ENCODE measurements around the gene ZNF407.

Gene ZNF407

GRCh38 chr18:74841248-74841647, 243.6 kb downstream of the ZNF407 start:
- Histone ChIP-seq H3K27ac (ENCODE audit: insufficient read depth in 1 of 2, low read depth in 1 of 2, low read length in 2 of 2, poor library complexity in 1 of 2, severe bottlenecking in 2 of 2) (no peak overlapping the region), H3K27me3 (replicated peaks in 2 of 5; ENCODE audit: control insufficient read depth in 4 of 5, insufficient read depth in 5 of 5, low read length in 4 of 5) (no peaks in the 10 kb centered on the region), H3K9me3 (ENCODE audit: control extremely low read depth in 1 of 5, control insufficient read depth in 4 of 5, insufficient read depth in 2 of 5, low read depth in 1 of 5, low read length in 4 of 5) (no peaks in the 10 kb centered on the region), H3K4me1 (ENCODE audit: control extremely low read depth in 1 of 4, control insufficient read depth in 4 of 4, insufficient read depth in 4 of 4, low read length in 3 of 4) (peaks cover 0 to 9% (median 5%) of the 10 kb centered on the region in 4 experiments), H3K4me3 (ENCODE audit: control insufficient read depth in 1 of 7, extremely low read depth in 1 of 7, insufficient read depth in 4 of 7, low read depth in 2 of 7, low read length in 6 of 7) (no peak overlapping the region), H3K36me3 (ENCODE audit: control insufficient read depth in 4 of 4, insufficient read depth in 4 of 4, low read length in 3 of 4) (peaks cover 0 to 3% (median 0%) of the 10 kb centered on the region in 4 experiments)
- WGBS (ENCODE audit: insufficient coverage): 96% methylated on average over 3 of the region's 6 CpGs
- no peak for DNase-seq
- CTCF ChIA-PET: no interaction called here
- POLR2A ChIA-PET: no interaction called here

GRCh38 chr18:74849301-74849700, 251.6 kb downstream of the ZNF407 start:
- Histone ChIP-seq H3K9me3 (ENCODE audit: control extremely low read depth in 1 of 5, control insufficient read depth in 4 of 5, insufficient read depth in 2 of 5, low read depth in 1 of 5, low read length in 4 of 5) (no peaks in the 10 kb centered on the region), H3K27me3 (replicated peaks in 2 of 5; ENCODE audit: control insufficient read depth in 4 of 5, insufficient read depth in 5 of 5, low read length in 4 of 5) (no peaks in the 10 kb centered on the region), H3K36me3 (ENCODE audit: control insufficient read depth in 4 of 4, insufficient read depth in 4 of 4, low read length in 3 of 4) (no peaks in the 10 kb centered on the region), H3K4me1 (ENCODE audit: control extremely low read depth in 1 of 4, control insufficient read depth in 4 of 4, insufficient read depth in 4 of 4, low read length in 3 of 4) (no peaks in the 10 kb centered on the region), H3K27ac (ENCODE audit: insufficient read depth in 1 of 2, low read depth in 1 of 2, low read length in 2 of 2, poor library complexity in 1 of 2, severe bottlenecking in 2 of 2) (no peak overlapping the region), H3K4me3 (ENCODE audit: control insufficient read depth in 1 of 7, extremely low read depth in 1 of 7, insufficient read depth in 4 of 7, low read depth in 2 of 7, low read length in 6 of 7) (no peak overlapping the region)
- ChIA-PET CTCF (no interaction called here), POLR2A (no interaction called here)
- no peak for DNase-seq
- WGBS (ENCODE audit: insufficient coverage): 100% methylated on average over 10 of the region's 11 CpGs

DNA sequence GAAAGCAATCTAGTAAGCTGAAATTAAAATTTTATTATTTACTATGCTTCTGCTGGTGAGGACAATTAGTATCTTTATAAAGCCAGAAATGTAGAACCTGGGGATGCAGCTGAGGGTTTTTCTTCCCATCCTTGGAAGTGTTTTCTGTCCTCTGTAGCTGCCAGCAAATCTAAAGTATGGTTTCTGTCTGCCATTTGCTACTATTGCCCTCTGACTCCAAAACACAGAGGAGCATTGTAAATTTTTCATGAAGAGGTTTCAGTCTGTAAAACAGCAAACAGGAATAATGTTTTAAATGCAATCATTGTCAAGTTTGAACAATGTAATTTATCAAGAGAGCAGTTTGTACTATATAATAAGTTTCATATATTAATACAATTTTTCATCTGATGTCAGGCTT, 258.8 kb downstream of the ZNF407 start:
- Histone ChIP-seq H3K36me3 (ENCODE audit: control insufficient read depth in 4 of 4, insufficient read depth in 4 of 4, low read length in 3 of 4) (no peaks in the 10 kb centered on the region), H3K27ac (ENCODE audit: insufficient read depth in 1 of 2, low read depth in 1 of 2, low read length in 2 of 2, poor library complexity in 1 of 2, severe bottlenecking in 2 of 2) (no peak overlapping the region), H3K9me3 (ENCODE audit: control extremely low read depth in 1 of 5, control insufficient read depth in 4 of 5, insufficient read depth in 2 of 5, low read depth in 1 of 5, low read length in 4 of 5) (no peaks in the 10 kb centered on the region), H3K27me3 (replicated peaks in 2 of 5; ENCODE audit: control insufficient read depth in 4 of 5, insufficient read depth in 5 of 5, low read length in 4 of 5) (no peaks in the 10 kb centered on the region), H3K4me3 (ENCODE audit: control insufficient read depth in 1 of 7, extremely low read depth in 1 of 7, insufficient read depth in 4 of 7, low read depth in 2 of 7, low read length in 6 of 7) (no peak overlapping the region), H3K4me1 (ENCODE audit: control extremely low read depth in 1 of 4, control insufficient read depth in 4 of 4, insufficient read depth in 4 of 4, low read length in 3 of 4) (no peaks in the 10 kb centered on the region)
- DNase-seq: no peak
- ChIA-PET CTCF (no interaction called here), POLR2A (no interaction called here)

DNA sequence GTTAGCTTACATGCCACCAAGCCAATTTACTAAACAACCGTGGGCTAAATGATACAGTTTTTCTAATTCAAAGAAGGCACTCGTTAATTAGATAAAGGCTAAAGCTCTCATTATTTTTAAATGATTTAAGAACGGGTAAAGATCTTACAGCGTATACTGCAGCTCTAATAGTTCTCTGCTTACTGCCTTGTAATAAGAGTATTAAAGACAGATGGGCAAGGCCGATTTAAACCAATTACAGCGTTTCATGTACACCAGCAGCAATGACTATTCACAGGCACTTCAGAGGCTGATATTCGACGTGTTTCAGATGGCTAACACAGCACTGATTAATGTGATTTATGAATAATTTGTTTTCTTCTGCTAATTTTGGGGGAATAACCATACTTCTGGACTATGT, 259.3 kb downstream of the ZNF407 start:
- no peaks in the 10 kb centered on the region for H3K27me3 ChIP-seq (replicated peaks in 2 of 5; ENCODE audit: control insufficient read depth in 4 of 5, insufficient read depth in 5 of 5, low read length in 4 of 5)
- H3K36me3 ChIP-seq (ENCODE audit: control insufficient read depth in 4 of 4, insufficient read depth in 4 of 4, low read length in 3 of 4): no peaks in the 10 kb centered on the region
- no peaks in the 10 kb centered on the region for H3K4me1 ChIP-seq (ENCODE audit: control extremely low read depth in 1 of 4, control insufficient read depth in 4 of 4, insufficient read depth in 4 of 4, low read length in 3 of 4)
- H3K27ac ChIP-seq (ENCODE audit: insufficient read depth in 1 of 2, low read depth in 1 of 2, low read length in 2 of 2, poor library complexity in 1 of 2, severe bottlenecking in 2 of 2): no peak overlapping the region
- CTCF ChIA-PET: no interaction called here
- DNase-seq: no peak
- H3K4me3 ChIP-seq (ENCODE audit: control insufficient read depth in 1 of 7, extremely low read depth in 1 of 7, insufficient read depth in 4 of 7, low read depth in 2 of 7, low read length in 6 of 7): no peak overlapping the region
- POLR2A ChIA-PET: no interaction called here
- H3K9me3 ChIP-seq (ENCODE audit: control extremely low read depth in 1 of 5, control insufficient read depth in 4 of 5, insufficient read depth in 2 of 5, low read depth in 1 of 5, low read length in 4 of 5): no peaks in the 10 kb centered on the region
- 100% methylated on average over 8 of the region's 8 CpGs for WGBS (ENCODE audit: insufficient coverage)

- DNase-seq: no peak
- ChIA-PET POLR2A (no interaction called here), CTCF (no interaction called here)
- no CpG with 5 or more reads among the region's 1 CpG for WGBS (ENCODE audit: insufficient coverage)
- no peak overlapping the region for H3K4me3 ChIP-seq (ENCODE audit: control insufficient read depth in 1 of 7, extremely low read depth in 1 of 7, insufficient read depth in 4 of 7, low read depth in 2 of 7, low read length in 6 of 7)
- no peaks in the 10 kb centered on the region for H3K9me3 ChIP-seq (ENCODE audit: control extremely low read depth in 1 of 5, control insufficient read depth in 4 of 5, insufficient read depth in 2 of 5, low read depth in 1 of 5, low read length in 4 of 5)
- no peaks in the 10 kb centered on the region for H3K36me3 ChIP-seq (ENCODE audit: control insufficient read depth in 4 of 4, insufficient read depth in 4 of 4, low read length in 3 of 4)
- H3K4me1 ChIP-seq (ENCODE audit: control extremely low read depth in 1 of 4, control insufficient read depth in 4 of 4, insufficient read depth in 4 of 4, low read length in 3 of 4): no peaks in the 10 kb centered on the region
- H3K27ac ChIP-seq (ENCODE audit: insufficient read depth in 1 of 2, low read depth in 1 of 2, low read length in 2 of 2, poor library complexity in 1 of 2, severe bottlenecking in 2 of 2): no peak overlapping the region
- no peaks in the 10 kb centered on the region for H3K27me3 ChIP-seq (replicated peaks in 2 of 5; ENCODE audit: control insufficient read depth in 4 of 5, insufficient read depth in 5 of 5, low read length in 4 of 5)
Measured at GRCh38 chr18:74857901-74858300, 260.2 kb downstream of the ZNF407 start.

- H3K36me3 ChIP-seq (ENCODE audit: control insufficient read depth in 4 of 4, insufficient read depth in 4 of 4, low read length in 3 of 4): no peaks in the 10 kb centered on the region
- H3K4me3 ChIP-seq (ENCODE audit: control insufficient read depth in 1 of 7, extremely low read depth in 1 of 7, insufficient read depth in 4 of 7, low read depth in 2 of 7, low read length in 6 of 7): no peak overlapping the region
- H3K27ac ChIP-seq (ENCODE audit: insufficient read depth in 1 of 2, low read depth in 1 of 2, low read length in 2 of 2, poor library complexity in 1 of 2, severe bottlenecking in 2 of 2): no peak overlapping the region
- ChIA-PET POLR2A (no interaction called here), CTCF (no interaction called here)
- 100% methylated on average over 2 of the region's 4 CpGs for WGBS (ENCODE audit: insufficient coverage)
- no peaks in the 10 kb centered on the region for H3K27me3 ChIP-seq (replicated peaks in 2 of 5; ENCODE audit: control insufficient read depth in 4 of 5, insufficient read depth in 5 of 5, low read length in 4 of 5)
- H3K9me3 ChIP-seq (ENCODE audit: control extremely low read depth in 1 of 5, control insufficient read depth in 4 of 5, insufficient read depth in 2 of 5, low read depth in 1 of 5, low read length in 4 of 5): no peaks in the 10 kb centered on the region
- no peaks in the 10 kb centered on the region for H3K4me1 ChIP-seq (ENCODE audit: control extremely low read depth in 1 of 4, control insufficient read depth in 4 of 4, insufficient read depth in 4 of 4, low read length in 3 of 4)
- DNase-seq: no peak
Measured at GRCh38 chr18:74861154-74861553, 263.5 kb downstream of the ZNF407 start.

DNA sequence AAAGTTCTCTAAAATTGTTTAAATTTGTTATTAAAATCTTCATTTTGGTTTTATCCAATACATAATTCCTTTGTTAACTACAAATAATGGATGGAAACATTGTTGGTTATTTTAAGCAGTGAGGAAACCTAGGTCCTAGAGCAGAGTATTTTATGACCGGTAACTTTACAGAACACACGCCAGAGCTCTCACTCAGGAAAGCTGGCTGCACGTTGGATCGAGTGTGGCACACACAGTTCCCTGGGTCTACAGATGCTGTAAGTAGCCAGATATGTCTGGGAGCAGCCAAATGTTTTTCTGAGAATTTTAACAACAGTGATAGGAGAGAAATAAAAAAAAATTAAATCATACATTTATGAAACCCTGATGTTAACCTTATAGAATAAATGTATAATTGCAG, 264.4 kb downstream of the ZNF407 start:
- ChIA-PET POLR2A (no interaction called here), CTCF (no interaction called here)
- Histone ChIP-seq H3K4me3 (ENCODE audit: control insufficient read depth in 1 of 7, extremely low read depth in 1 of 7, insufficient read depth in 4 of 7, low read depth in 2 of 7, low read length in 6 of 7) (no peak overlapping the region), H3K36me3 (ENCODE audit: control insufficient read depth in 4 of 4, insufficient read depth in 4 of 4, low read length in 3 of 4) (no peaks in the 10 kb centered on the region), H3K27me3 (replicated peaks in 2 of 5; ENCODE audit: control insufficient read depth in 4 of 5, insufficient read depth in 5 of 5, low read length in 4 of 5) (no peaks in the 10 kb centered on the region), H3K4me1 (ENCODE audit: control extremely low read depth in 1 of 4, control insufficient read depth in 4 of 4, insufficient read depth in 4 of 4, low read length in 3 of 4) (no peaks in the 10 kb centered on the region), H3K9me3 (ENCODE audit: control extremely low read depth in 1 of 5, control insufficient read depth in 4 of 5, insufficient read depth in 2 of 5, low read depth in 1 of 5, low read length in 4 of 5) (no peaks in the 10 kb centered on the region), H3K27ac (ENCODE audit: insufficient read depth in 1 of 2, low read depth in 1 of 2, low read length in 2 of 2, poor library complexity in 1 of 2, severe bottlenecking in 2 of 2) (no peak overlapping the region)
- WGBS (ENCODE audit: insufficient coverage): 100% methylated on average over 4 of the region's 4 CpGs
- DNase-seq: no peak

DNA sequence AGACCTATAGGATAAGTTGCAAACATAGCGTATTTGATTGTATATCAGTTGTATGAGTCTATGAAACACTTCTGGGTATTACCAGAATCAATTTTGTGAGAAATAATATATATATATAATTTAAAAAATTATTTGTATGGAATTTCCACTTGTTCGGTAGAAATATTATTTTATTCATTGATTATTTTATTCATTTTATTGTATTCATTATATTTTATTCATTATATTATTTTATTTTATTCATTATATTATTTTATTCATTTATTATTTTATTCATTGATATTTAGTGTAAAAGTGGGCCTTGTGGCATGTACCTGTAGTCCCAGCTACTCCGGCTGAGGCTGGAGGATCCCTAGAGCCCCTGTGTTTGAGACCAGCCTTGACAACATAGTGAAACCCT, 268.9 kb downstream of the ZNF407 start:
- WGBS (ENCODE audit: insufficient coverage): no CpG with 5 or more reads among the region's 3 CpGs
- CTCF ChIA-PET: no interaction called here

More for the DNA sequence above, 268.9 kb downstream of the ZNF407 start:
- H3K9me3 ChIP-seq (ENCODE audit: control extremely low read depth in 1 of 5, control insufficient read depth in 4 of 5, insufficient read depth in 2 of 5, low read depth in 1 of 5, low read length in 4 of 5): no peaks in the 10 kb centered on the region
- H3K27ac ChIP-seq (ENCODE audit: insufficient read depth in 1 of 2, low read depth in 1 of 2, low read length in 2 of 2, poor library complexity in 1 of 2, severe bottlenecking in 2 of 2): no peak overlapping the region
- H3K27me3 ChIP-seq (replicated peaks in 2 of 5; ENCODE audit: control insufficient read depth in 4 of 5, insufficient read depth in 5 of 5, low read length in 4 of 5): no peaks in the 10 kb centered on the region
- H3K36me3 ChIP-seq (ENCODE audit: control insufficient read depth in 4 of 4, insufficient read depth in 4 of 4, low read length in 3 of 4): no peaks in the 10 kb centered on the region
- H3K4me1 ChIP-seq (ENCODE audit: control extremely low read depth in 1 of 4, control insufficient read depth in 4 of 4, insufficient read depth in 4 of 4, low read length in 3 of 4): no peaks in the 10 kb centered on the region
- POLR2A ChIA-PET: no interaction called here
- DNase-seq: no peak
- H3K4me3 ChIP-seq (ENCODE audit: control insufficient read depth in 1 of 7, extremely low read depth in 1 of 7, insufficient read depth in 4 of 7, low read depth in 2 of 7, low read length in 6 of 7): no peak overlapping the region
